ENCODE results near the gene MLNR.

Gene MLNR

DNA sequence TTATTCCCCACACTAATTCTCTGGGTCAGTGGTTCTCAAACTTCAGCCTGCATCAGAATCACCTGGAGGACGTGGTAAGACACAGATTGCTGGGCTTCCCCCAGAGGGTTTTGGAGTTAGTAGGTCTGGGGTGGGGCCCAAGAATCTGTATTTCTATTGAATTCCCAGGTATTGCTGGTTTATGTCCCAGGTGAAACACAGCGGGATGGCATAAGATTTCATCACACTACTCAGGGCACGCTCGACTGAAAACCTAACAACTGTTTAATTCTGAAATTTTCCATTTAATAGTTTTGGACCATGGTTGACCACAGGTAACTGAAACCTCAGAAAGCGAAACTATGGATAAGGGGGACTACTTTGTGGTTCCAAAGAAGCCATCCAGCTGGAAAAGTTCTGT, 6.5 kb downstream of the MLNR start:
- DNase-seq (ENCODE audit: low read depth), result no peak

- no peak for DNase-seq (ENCODE audit: low read depth)
Measured at GRCh38 chr13:49234741-49235140, 14.6 kb downstream of the MLNR start.

DNA sequence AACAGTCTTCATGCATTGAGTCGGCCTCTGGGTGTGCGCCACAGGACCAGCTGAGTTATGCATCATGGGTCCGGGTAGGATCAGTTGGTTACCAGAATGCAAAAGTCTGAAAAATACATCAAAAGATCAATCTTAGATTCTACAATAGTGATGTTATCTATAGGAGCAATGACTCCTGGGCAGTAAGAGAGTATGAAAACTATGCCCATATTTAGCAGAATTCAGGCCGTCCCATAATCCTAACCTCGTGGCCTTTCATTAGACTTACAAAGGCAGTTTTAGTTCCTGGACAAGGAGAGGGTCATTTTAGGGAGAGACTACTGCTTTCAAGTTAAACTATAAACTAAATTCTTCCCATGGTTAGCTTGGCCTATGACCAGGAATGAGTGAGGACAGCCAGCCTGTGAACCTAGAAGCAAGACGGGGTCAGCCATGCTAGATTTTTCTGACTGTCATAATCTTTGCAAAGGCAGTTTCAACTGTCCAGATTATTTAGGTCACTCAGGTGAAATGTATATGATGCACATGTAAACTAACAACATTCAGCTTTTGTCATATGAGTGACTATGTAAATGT, 15.8 kb downstream of the MLNR start:
- no peak for DNase-seq (ENCODE audit: low read depth)

DNA sequence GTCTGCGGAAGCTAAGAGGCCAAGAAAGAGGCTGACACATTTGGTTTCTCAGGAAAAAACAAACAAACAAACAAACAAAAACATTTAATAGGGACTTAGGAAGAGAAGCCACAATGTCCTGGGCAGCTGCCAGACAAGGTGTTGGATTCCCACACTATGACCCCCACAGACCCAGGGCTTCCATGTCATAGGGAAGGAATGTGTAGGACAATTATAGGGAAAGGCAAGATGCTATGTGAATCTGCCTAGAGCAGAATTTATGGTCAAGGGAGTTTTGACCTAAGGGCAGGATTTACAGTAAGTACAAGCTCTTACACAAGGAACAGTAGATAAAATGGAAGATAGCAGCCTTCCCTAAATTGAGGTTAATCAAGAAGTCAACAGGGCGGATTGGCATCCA, 18.5 kb downstream of the MLNR start:
- DNase-seq (ENCODE audit: low read depth), result no peak

DNA sequence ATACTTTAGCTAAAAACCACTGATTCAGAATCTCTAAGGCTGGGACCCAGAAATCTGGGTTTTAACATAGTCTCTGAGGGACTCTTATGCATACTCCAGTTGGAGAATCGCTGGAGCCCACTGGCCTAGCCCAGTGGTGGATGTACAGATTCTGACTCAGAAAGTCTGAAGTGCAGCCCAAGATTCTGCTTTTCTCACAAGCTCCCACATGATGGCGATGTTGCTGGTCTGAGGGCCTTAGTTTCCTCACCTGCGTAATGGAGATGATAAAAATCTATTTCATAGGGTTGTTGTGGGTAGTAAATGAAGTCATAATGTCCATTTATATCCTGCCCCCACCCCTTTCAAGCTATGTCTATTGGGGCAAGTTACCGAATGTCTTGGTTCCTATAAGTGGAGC, 19.9 kb downstream of the MLNR start:
- peak; percentile 14 for DNase-seq (ENCODE audit: low read depth)

DNA sequence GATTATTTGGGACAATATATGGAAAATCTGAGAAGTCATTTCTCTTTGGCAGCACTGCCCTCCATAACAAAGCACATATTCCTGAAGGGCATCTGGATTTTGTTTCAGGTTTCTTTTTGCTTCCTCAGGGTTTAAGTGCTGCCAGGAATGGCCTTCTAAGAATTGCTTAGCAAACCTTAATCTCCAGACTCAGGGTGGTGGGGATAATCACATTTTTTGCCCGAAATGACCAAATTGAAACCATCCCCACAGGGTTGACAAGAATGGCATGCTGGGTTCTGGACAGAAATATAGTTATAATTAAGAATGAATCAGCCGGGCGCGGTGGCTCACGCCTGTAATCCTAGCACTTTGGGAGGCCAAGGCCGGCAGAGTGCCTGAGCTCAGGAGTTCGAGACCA, 21.2 kb downstream of the MLNR start:
- no peak for DNase-seq (ENCODE audit: low read depth)

GRCh38 chr13:49245101-49245500, 25.0 kb downstream of the MLNR start:
- DNase-seq (ENCODE audit: low read depth), result no peak

DNA sequence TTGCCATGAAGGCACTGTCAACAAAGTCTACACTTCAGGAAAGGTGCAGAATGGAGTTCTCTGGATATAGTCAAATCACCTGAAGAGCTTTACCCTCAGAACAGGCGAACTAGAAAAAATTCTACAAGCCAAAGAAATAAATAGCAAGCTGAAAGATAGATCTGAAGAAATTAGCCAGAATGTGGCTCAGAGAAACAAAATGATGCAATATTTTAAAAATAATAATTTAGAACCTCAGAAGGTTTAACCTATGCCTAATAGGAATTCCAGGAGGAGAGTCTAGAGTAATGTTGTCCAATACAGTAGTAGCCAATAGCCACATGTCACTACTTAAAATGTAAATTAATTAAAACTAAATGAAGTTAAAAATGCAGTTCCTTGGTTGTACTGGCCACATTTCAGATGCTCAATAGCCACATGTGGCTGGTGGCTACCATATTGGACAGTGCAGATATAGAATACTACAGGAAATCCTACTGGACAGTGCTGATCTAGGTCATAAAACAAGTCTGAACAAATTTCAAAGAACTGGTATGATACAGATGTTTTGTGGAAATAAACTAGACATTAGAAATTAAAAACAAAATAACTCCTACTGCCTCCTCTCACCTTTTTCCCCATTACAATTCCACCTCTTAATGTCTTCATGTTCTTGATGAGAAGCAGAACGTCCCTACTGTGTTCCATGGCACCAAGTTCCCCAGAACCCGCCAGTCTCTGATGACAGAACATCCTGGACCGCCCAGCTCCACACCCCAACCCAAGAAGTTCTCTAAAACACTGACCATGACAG, 26.9 kb downstream of the MLNR start:
- DNase-seq (ENCODE audit: low read depth), result no peak

GRCh38 chr13:49247643-49248621, 27.8 kb downstream of the MLNR start, which contains the start of gene CDADC1:
TSS of gene CDADC1 (plus strand) at chr13:49247925. CDS start at chr13:49248038, 113 bp downstream.
- peak; percentile 92 for DNase-seq (ENCODE audit: low read depth)

GRCh38 chr13:49248622-49249002, 28.5 kb downstream of the MLNR start:
- peak; percentile 3 for DNase-seq (ENCODE audit: low read depth)

DNA sequence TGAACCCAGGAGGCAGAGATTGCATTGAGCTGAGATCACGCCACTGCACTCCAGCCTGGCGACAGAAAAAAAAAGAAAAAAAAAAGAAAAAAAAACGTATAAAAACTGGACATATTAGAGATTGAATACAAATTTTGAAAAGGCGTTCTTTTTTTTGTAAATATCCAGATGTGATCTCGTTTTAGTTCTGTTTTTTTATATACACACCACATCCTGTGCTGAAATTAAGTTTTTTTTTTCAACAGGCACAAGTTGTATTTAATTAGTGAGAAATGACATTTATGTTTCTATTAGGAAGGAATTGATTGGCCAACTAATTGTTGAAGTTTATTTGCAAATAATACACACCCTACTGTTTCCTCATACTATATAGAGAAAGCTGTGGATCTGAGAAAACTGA, 31.2 kb downstream of the MLNR start:
- no peak for DNase-seq (ENCODE audit: low read depth)

DNA sequence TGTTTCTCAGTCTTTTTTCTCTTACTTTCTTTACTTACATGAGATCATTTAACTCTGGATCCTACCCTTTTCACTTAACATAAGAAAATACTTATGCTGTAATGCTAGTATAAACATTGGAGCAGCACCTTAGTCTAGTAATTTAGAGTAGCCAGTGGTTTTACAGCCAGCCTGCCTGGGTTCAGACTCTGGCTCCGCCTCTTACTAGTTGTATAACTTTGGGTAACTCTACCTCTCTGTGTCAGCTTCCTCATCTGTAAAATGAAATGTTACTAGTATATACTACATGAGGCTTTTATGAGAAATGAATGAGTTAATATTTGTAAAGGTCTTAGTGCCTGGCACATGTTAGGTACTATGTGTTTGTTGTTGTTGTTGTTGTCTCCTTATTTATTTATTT, 33.2 kb downstream of the MLNR start:
- DNase-seq (ENCODE audit: low read depth), result no peak

DNA sequence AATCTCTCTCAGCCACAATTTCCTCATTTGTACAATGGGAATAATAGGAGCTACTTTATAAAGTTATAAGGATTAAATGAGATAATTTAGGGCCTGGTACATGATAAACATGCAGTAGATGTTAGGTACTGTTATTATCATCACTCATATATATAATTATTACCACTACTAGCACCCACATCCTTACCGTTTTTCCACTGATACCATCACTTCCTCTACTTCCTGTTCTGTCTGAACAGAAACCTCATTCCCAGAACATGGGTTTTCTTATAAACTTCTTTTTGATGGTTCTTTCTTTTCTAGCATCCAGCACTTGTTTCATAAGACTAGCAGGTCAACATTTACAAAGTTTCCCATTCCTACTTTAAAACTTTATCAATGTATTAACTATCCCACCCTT, 33.9 kb downstream of the MLNR start:
- DNase-seq (ENCODE audit: low read depth), result no peak

DNA sequence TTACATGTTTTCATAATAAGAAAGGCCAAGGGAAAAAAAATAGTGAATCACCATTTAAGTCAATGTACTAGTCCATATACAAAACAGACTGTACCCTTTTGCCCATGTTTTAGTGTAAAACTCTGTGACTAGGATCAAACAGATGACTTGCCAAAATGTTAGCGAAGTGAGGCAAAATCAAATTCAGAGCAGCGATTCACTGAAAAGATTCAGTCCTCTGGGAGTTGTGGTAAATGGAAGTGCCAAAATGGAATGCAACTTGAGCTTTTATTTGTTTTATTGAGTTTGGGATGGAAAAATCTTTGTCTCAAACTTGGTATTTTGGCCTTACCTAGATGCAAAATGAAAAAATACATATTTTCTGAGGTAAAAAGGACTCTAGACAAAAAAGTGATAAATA, 36.7 kb downstream of the MLNR start:
- DNase-seq (ENCODE audit: low read depth), result no peak

DNA sequence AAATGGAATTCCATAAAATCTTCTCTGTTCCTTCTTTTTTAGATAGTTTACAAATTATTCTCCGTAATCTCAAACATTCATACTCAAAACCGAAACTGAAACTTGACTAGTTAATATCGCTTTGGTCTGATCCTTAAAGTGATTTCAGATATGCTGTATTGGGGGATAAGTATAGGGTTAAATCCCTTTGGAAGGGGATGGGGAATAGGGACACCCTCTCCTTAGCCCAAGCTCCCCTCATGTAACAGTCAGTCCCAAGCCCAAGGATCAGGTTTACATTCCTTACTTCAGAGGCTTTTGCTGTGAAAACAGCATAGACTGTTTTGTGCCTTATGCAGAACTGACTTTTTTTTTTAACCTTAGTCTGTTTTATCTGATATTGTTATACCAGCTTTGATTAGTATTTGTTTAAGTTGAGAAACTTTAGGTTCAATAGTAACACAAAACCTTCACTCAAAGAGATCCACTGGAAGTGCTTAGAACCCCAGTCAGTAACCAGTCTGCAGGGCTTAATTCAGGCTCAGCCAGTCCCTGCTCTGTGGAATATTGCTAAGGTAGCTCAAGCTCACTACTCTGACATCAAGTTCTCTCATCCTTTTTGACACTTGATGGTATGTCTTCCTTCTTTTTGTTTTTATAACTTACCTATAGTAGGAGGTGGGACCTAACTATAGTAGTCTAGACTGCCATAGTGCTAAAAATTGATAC, 38.1 kb downstream of the MLNR start:
- no peak for DNase-seq (ENCODE audit: low read depth)

GRCh38 chr13:49259586-49259985, 39.4 kb downstream of the MLNR start:
- no peak for DNase-seq (ENCODE audit: low read depth)

DNA sequence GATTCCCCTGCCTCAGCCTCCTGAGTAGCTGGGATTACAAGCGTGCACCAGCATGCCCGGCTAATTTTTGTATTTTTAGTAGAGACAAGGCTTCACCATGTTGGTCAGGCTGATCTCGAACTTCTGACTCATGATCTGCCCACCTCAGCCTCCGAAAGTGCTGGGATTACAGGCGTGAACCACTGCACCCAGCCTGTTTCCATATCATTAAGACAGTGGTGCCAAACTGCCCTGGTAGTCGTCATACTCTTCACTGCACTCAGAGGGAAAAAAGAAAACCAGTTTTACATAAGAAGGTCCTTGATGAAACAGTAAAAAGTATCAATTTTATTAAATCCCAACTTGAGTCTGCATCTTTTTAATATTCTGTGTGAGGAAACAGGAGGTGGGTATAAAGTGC, 42.5 kb downstream of the MLNR start:
- no peak for DNase-seq (ENCODE audit: low read depth)

DNA sequence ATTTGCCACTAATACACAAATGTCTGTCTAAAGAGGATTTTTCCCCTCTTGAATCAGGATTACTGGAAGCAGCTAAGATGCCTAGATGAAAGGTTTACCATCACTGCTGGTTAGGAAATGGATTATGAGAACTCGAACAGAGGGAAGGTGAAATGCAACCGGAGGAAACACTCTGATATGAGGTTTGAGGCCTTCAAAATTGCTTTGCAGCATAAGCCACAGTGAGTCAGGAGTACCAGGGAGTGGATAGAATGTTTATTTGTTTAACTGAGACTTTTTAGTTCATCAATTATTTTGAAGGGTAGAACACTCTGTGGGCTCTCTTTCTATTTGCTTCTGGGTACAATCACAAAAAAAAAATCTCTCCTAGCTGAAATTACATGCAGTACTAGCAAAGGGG, 45.7 kb downstream of the MLNR start:
- DNase-seq (ENCODE audit: low read depth), result no peak

GRCh38 chr13:49271264-49271663, 51.1 kb downstream of the MLNR start:
- no peak for DNase-seq (ENCODE audit: low read depth)

All from activated T-cell treated with anti-CD3 and anti-CD28 coated beads for 48 hours (primary cell).